H9 (cell line): ENCODE data around the gene FBLL1. TPM values are rescaled to one million over a fixed set of nuclear protein-coding genes. Genes with fewer than 3 reads are reported as not detected.

Source experiments
- DNase-seq: peaks from one replicate; pipeline ENCODE4 v3.0.0-alpha.2; 2017
- H2AFZ ChIP-seq: one replicate; pipeline ENCODE4 v1.6.1; 2013; ENCODE audit warnings: mild to moderate bottlenecking, low read length, control low read depth, moderate library complexity
- H2AK5ac ChIP-seq: 2 replicates; pipeline ENCODE4 v1.6.1; 2013; ENCODE audit warnings: low read length, control low read depth, mixed read lengths; ENCODE audit not compliant: insufficient read length
- H2BK120ac ChIP-seq: one replicate; pipeline ENCODE4 v1.6.1; 2013; ENCODE audit warnings: low read depth, mild to moderate bottlenecking, low read length, control low read depth, inconsistent platforms; ENCODE audit not compliant: poor library complexity, severe bottlenecking
- H2BK12ac ChIP-seq: 2 replicates; pipeline ENCODE4 v1.6.1; 2013; ENCODE audit warnings: low read length, control low read depth, mixed read lengths, low read depth; ENCODE audit not compliant: insufficient read length
- H2BK15ac ChIP-seq: 2 replicates; pipeline ENCODE4 v1.6.1; 2013; ENCODE audit warnings: low read depth, low read length, control low read depth
- H2BK20ac ChIP-seq: one replicate; pipeline ENCODE4 v1.6.1; 2013; ENCODE audit warnings: low read depth, mild to moderate bottlenecking, low read length, control low read depth, inconsistent platforms; ENCODE audit not compliant: poor library complexity, severe bottlenecking
- H2BK5ac ChIP-seq: 2 replicates; pipeline ENCODE4 v1.6.1; 2013; ENCODE audit warnings: low read length, control low read depth, mixed read lengths; ENCODE audit not compliant: insufficient read length
- H3K14ac ChIP-seq: 2 replicates; pipeline ENCODE4 v1.6.1; 2013; ENCODE audit warnings: low read length, control low read depth; ENCODE audit not compliant: insufficient read depth
- H3K18ac ChIP-seq: 2 replicates; pipeline ENCODE4 v1.6.1; 2013; ENCODE audit warnings: low read depth, mild to moderate bottlenecking, mixed read lengths, low read length, control low read depth; ENCODE audit not compliant: insufficient read length
- H3K23ac ChIP-seq: 2 replicates; pipeline ENCODE4 v1.6.1; 2013; ENCODE audit warnings: low read length, control low read depth, mixed read lengths, low read depth; ENCODE audit not compliant: insufficient read length
- H3K23me2 ChIP-seq: 2 replicates; pipeline ENCODE4 v1.6.1; 2013; ENCODE audit warnings: low read depth, mild to moderate bottlenecking, mixed read lengths, low read length, control low read depth; ENCODE audit not compliant: insufficient read length, poor library complexity, severe bottlenecking
- H3K27ac ChIP-seq: 2 replicates; pipeline ENCODE4 v1.5.1; 2013; ENCODE audit warnings: low read length, control low read depth, mixed read lengths, low read depth; ENCODE audit not compliant: insufficient read length
- H3K27me3 ChIP-seq: 2 replicates; pipeline ENCODE4 v1.6.1; 2013; ENCODE audit warnings: low read length, control low read depth, inconsistent platforms; ENCODE audit not compliant: insufficient read depth
- H3K4ac ChIP-seq: 2 replicates; pipeline ENCODE4 v1.6.1; 2013; ENCODE audit warnings: low read depth, mild to moderate bottlenecking, control low read depth, inconsistent platforms, low read length, moderate library complexity
- H3K4me1 ChIP-seq: 2 replicates; pipeline ENCODE4 v1.6.1; 2013; ENCODE audit warnings: low read length, control low read depth, inconsistent platforms; ENCODE audit not compliant: insufficient read depth
- H3K4me2 ChIP-seq: 2 replicates; pipeline ENCODE4 v1.6.1; 2013; ENCODE audit warnings: low read length, control low read depth, mixed read lengths; ENCODE audit not compliant: insufficient read length, insufficient read depth
- H3K56ac ChIP-seq: 2 replicates; pipeline ENCODE4 v1.6.1; 2013; ENCODE audit warnings: low read depth, mild to moderate bottlenecking, mixed read lengths, low read length, control low read depth; ENCODE audit not compliant: insufficient read length
- H3K79me1 ChIP-seq: 2 replicates; pipeline ENCODE4 v1.6.1; 2013; ENCODE audit warnings: low read depth, mild to moderate bottlenecking, moderate library complexity, low read length, control low read depth, inconsistent platforms; ENCODE audit not compliant: insufficient read depth, poor library complexity, severe bottlenecking
- H3K79me2 ChIP-seq: 2 replicates; pipeline ENCODE4 v1.6.1; 2013; ENCODE audit warnings: low read length, control low read depth, inconsistent platforms; ENCODE audit not compliant: insufficient read depth
- H3K9ac ChIP-seq: 2 replicates; pipeline ENCODE4 v1.6.1; 2013; ENCODE audit warnings: low read length, control low read depth, mixed read lengths; ENCODE audit not compliant: insufficient read length; ENCODE audit errors: extremely low read depth
- H3K9me3 ChIP-seq: one replicate; pipeline ENCODE4 v1.6.1; 2013; ENCODE audit warnings: low read depth, low read length, inconsistent platforms; ENCODE audit not compliant: control insufficient read depth
- H3T11ph ChIP-seq: one replicate; pipeline ENCODE4 v1.6.1; 2013; ENCODE audit warnings: mild to moderate bottlenecking, low read length, control low read depth, inconsistent platforms
- H4K20me1 ChIP-seq: one replicate; pipeline ENCODE4 v1.6.1; 2013; ENCODE audit not compliant: control insufficient read depth, insufficient read length, insufficient read depth
- H4K5ac ChIP-seq: 2 replicates; pipeline ENCODE4 v1.6.1; 2013; ENCODE audit warnings: low read depth, mild to moderate bottlenecking, mixed read lengths, low read length, control low read depth; ENCODE audit not compliant: insufficient read length
- H4K8ac ChIP-seq: replicated peaks from 2 replicates; pipeline ENCODE4 v1.6.1; 2013; ENCODE audit warnings: low read length, control low read depth, mixed read lengths, low read depth; ENCODE audit not compliant: insufficient read length
- H4K91ac ChIP-seq: 2 replicates; pipeline ENCODE4 v1.6.1; 2013; ENCODE audit warnings: low read depth, mild to moderate bottlenecking, moderate library complexity, mixed read lengths, low read length, control low read depth; ENCODE audit not compliant: insufficient read length
- H3K27ac Mint-ChIP-seq, 3 experiments: 2 replicates in 2 of 3; 3 replicates in 1 of 3; pipeline ENCODE4 v1.8.0; 2020 to 2021; ENCODE audit warnings: mixed read lengths in 3 of 3, mild to moderate bottlenecking in 1 of 3, moderate library complexity in 1 of 3
- H3K27me3 Mint-ChIP-seq: 2 replicates; pipeline ENCODE4 v1.8.0; 2021; ENCODE audit warnings: low read depth, mild to moderate bottlenecking, moderate library complexity, mixed read lengths
- H3K36me3 Mint-ChIP-seq, 3 experiments: 2 replicates in 2 of 3; 3 replicates in 1 of 3; pipeline ENCODE4 v1.8.0; 2020 to 2021; ENCODE audit warnings: low read depth in 3 of 3, mixed read lengths in 3 of 3; ENCODE audit not compliant: insufficient read depth in 1 of 3
- H3K4me1 Mint-ChIP-seq, 2 experiments: 2 replicates each; pipeline ENCODE4 v1.8.0; 2020; ENCODE audit warnings: mixed read lengths in 2 of 2
- H3K4me3 Mint-ChIP-seq, 2 experiments: 2 replicates in 1 of 2; 3 replicates in 1 of 2; pipeline ENCODE4 v1.8.0; 2020 to 2021; ENCODE audit warnings: mild to moderate bottlenecking in 2 of 2, mixed read lengths in 2 of 2, moderate library complexity in 1 of 2
- H3K9me3 Mint-ChIP-seq, 2 experiments: 2 replicates in 1 of 2; 3 replicates in 1 of 2; pipeline ENCODE4 v1.8.0; 2020; ENCODE audit warnings: mild to moderate bottlenecking in 2 of 2, mixed read lengths in 2 of 2, moderate library complexity in 1 of 2
- WGBS: extraction: QIAGEN DNeasy Blood & Tissue Kit; methylation state at CpG from one replicate; pipeline ENCODE4 v1.1.7; 2013; ENCODE audit warnings: missing lambda C conversion rate, low lambda C conversion rate, mixed read lengths; ENCODE audit not compliant: insufficient read length; ENCODE audit errors: extremely low coverage; 5-methylcytosine and 5-hydroxymethylcytosine counted together
- total RNA-seq: library from RNA; stranded (reverse); gene quantifications from 2 replicates; pipeline ENCODE4 v1.2.1, GENCODE V29; 2021
- TF ChIP-seq, protein P1 (sequence below): fragments of 200-600 bp; sonication (generic); conservative IDR thresholded peaks from 3 replicates; pipeline ENCODE4 v1.8.0; 2021; ENCODE audit warnings: antibody characterized with exemption, mild to moderate bottlenecking

Gene FBLL1
- total RNA-seq, 1 experiment from 2014 or later, result 3.6 TPM

DNA sequence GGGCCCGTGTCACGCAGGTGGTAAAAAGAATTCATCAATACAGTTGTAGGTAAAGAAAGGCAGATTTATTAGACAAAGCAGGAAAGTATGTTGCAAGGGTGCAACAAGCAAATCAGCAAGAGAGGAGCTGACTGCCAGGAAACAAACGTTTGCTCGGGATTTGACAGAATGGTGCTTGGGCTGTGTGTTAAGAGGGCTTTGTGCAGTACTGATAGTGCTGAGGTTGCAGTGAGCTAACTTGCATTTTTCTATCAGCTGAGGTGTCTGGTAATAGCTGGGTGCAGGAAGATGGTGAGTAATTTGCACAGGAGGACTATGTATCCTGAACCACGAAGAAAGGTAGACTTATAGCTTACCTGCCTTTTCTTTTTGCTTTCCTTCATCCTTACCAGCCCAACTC, 46.7 kb upstream of the FBLL1 start:
- Mint-ChIP-seq H3K27me3 (peaks cover 5% of the 10 kb centered on the region), H3K4me3 (no peak overlapping the region), H3K4me1 (peaks cover 4 to 9% of the 10 kb centered on the region in 2 experiments), H3K27ac (no peak overlapping the region), H3K36me3 (peaks cover 0 to 2% (median 2%) of the 10 kb centered on the region in 3 experiments; a peak in 4 of 7 replicates), H3K9me3 (no peaks in the 10 kb centered on the region)
- Histone ChIP-seq H3K18ac (no peak overlapping the region), H3K27ac (no peak overlapping the region), H3K4ac (no peak overlapping the region), H3K14ac (no peak overlapping the region), H4K8ac (no peak overlapping the region), H2BK15ac (no peak overlapping the region), H2AFZ (no peak overlapping the region), H2BK120ac (no peak overlapping the region), H3K79me1 (no peaks in the 10 kb centered on the region), H3K27me3 (no peaks in the 10 kb centered on the region), H3K56ac (no peak overlapping the region), H4K5ac (no peak overlapping the region), H3K79me2 (no peaks in the 10 kb centered on the region), H2BK12ac (no peak overlapping the region), H3K4me2 (no peak overlapping the region), H3K23ac (no peak overlapping the region), H3K23me2 (no peaks in the 10 kb centered on the region), H2BK5ac (no peak overlapping the region), H2BK20ac (no peak overlapping the region), H3K9ac (no peak overlapping the region), H4K91ac (no peak overlapping the region), H2AK5ac (no peak overlapping the region), H4K20me1 (no peaks in the 10 kb centered on the region), H3K4me1 (0 out of 2 replicates have a peak, but pooled peaks cover 2% of the 10 kb centered on the region), H3K9me3 (no peaks in the 10 kb centered on the region), H3T11ph (no peak overlapping the region)
- no peak for DNase-seq
- TF ChIP-seq, protein P1, sequence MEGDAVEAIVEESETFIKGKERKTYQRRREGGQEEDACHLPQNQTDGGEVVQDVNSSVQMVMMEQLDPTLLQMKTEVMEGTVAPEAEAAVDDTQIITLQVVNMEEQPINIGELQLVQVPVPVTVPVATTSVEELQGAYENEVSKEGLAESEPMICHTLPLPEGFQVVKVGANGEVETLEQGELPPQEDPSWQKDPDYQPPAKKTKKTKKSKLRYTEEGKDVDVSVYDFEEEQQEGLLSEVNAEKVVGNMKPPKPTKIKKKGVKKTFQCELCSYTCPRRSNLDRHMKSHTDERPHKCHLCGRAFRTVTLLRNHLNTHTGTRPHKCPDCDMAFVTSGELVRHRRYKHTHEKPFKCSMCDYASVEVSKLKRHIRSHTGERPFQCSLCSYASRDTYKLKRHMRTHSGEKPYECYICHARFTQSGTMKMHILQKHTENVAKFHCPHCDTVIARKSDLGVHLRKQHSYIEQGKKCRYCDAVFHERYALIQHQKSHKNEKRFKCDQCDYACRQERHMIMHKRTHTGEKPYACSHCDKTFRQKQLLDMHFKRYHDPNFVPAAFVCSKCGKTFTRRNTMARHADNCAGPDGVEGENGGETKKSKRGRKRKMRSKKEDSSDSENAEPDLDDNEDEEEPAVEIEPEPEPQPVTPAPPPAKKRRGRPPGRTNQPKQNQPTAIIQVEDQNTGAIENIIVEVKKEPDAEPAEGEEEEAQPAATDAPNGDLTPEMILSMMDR, result no peak
- WGBS, result no CpG with 5 or more reads among the region's 5 CpGs
